PC-9 (cell line): ENCODE results near the gene ADGRB3.

Experiments
- EZH2 ChIP-seq: fragments of 200-600 bp; sonication (generic); IDR thresholded peaks from 2 replicates; pipeline ENCODE4 v1.8.0; 2017; ENCODE audit warnings: antibody characterized with exemption, low read depth
- TF ChIP-seq, protein P1 (sequence below): fragments of 200-600 bp; sonication (generic); conservative IDR thresholded peaks from 2 replicates; pipeline ENCODE4 v1.6.1; 2017; ENCODE audit warnings: mixed run types, antibody characterized with exemption, mild to moderate bottlenecking, moderate library complexity

DNA sequence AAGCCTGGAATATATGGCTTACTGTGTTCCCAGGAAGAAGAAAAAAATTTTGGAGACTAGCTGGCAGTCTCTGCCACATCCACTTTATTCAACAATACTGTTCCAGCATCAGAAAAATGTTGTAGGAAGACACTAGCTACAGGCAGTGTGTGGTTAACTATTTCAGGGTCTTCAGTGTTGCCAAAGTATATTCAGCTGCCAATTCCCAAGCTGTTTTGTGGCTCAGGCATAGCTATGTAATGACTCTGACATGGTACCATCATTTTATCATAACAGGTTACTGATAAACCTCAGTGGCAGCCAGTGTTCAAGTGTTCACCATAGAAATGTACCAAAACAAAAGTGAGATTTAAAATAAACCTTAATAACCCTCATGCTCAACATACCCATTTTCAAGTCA is 503.1 kb downstream of the ADGRB3 start:
- TF ChIP-seq, protein P1, sequence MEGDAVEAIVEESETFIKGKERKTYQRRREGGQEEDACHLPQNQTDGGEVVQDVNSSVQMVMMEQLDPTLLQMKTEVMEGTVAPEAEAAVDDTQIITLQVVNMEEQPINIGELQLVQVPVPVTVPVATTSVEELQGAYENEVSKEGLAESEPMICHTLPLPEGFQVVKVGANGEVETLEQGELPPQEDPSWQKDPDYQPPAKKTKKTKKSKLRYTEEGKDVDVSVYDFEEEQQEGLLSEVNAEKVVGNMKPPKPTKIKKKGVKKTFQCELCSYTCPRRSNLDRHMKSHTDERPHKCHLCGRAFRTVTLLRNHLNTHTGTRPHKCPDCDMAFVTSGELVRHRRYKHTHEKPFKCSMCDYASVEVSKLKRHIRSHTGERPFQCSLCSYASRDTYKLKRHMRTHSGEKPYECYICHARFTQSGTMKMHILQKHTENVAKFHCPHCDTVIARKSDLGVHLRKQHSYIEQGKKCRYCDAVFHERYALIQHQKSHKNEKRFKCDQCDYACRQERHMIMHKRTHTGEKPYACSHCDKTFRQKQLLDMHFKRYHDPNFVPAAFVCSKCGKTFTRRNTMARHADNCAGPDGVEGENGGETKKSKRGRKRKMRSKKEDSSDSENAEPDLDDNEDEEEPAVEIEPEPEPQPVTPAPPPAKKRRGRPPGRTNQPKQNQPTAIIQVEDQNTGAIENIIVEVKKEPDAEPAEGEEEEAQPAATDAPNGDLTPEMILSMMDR, result no peak
- TF ChIP-seq EZH2, result no peak
